HepG2 (cell line): ENCODE results near the gene SNX9. TPM values are rescaled to one million over a fixed set of nuclear protein-coding genes. Genes with fewer than 3 reads are reported as not detected.

Experiments used
- ATF7 ChIP-seq, 2 experiments: fragments of 450-650 bp in 1 of 2; sonication (generic) in 1 of 2; formaldehyde crosslinking in 1 of 2; IDR thresholded peaks; 2 replicates each; pipeline versions ENCODE4 v1.4.0 to v1.6.1; 2016 to 2020; ENCODE audit warnings: antibody characterized with exemption in 1 of 2, mild to moderate bottlenecking in 1 of 2, missing genetic modification reagents in 1 of 2
- CC2D1A ChIP-seq: sonication (generic); formaldehyde crosslinking; IDR thresholded peaks from 2 replicates; pipeline ENCODE4 v1.8.1; 2023; ENCODE audit warnings: mild to moderate bottlenecking, missing genetic modification reagents
- FOXJ3 ChIP-seq: sonication (generic); formaldehyde crosslinking; IDR thresholded peaks from 2 replicates; pipeline ENCODE4 v1.4.0; 2020; ENCODE audit warnings: missing genetic modification reagents, mild to moderate bottlenecking, borderline replicate concordance
- GTF3A ChIP-seq: sonication (generic); formaldehyde crosslinking; conservative IDR thresholded peaks from 2 replicates; pipeline ENCODE4 v1.4.0; 2020; ENCODE audit warnings: mild to moderate bottlenecking, missing genetic modification reagents
- HCFC1 ChIP-seq: fragments of 150-350 bp; IDR thresholded peaks from 2 replicates; pipeline ENCODE4 v1.6.1; 2014; ENCODE audit warnings: low read depth, low read length
- HOXA5 ChIP-seq: sonication (generic); formaldehyde crosslinking; IDR thresholded peaks from 2 replicates; pipeline ENCODE4 v1.4.0; 2020; ENCODE audit warnings: missing genetic modification reagents
- MBNL3 ChIP-seq: fragments of 250-450 bp; sonication (Bioruptor Pico); conservative IDR thresholded peaks from 2 replicates; pipeline ENCODE4 v1.8.0; 2022; ENCODE audit warnings: mild to moderate bottlenecking, inconsistent platforms
- NKX3-1 ChIP-seq: sonication (generic); formaldehyde crosslinking; IDR thresholded peaks from 2 replicates; pipeline ENCODE4 v1.5.0; 2020; ENCODE audit warnings: missing genetic modification reagents
- RAD51 ChIP-seq: fragments of 450-650 bp; IDR thresholded peaks from 2 replicates; pipeline ENCODE4 v1.6.1; 2016; ENCODE audit warnings: borderline replicate concordance
- RBFOX2 ChIP-seq: fragments of 200-400 bp; formaldehyde crosslinking; IDR thresholded peaks from 2 replicates; pipeline ENCODE4 v1.6.1; 2017; ENCODE audit warnings: low read depth, mild to moderate bottlenecking, low read length
- SMARCE1 ChIP-seq: fragments of 450-650 bp; IDR thresholded peaks from 2 replicates; pipeline ENCODE4 v1.6.1; 2017; ENCODE audit warnings: borderline replicate concordance
- ZNF138 ChIP-seq: sonication (generic); formaldehyde crosslinking; IDR thresholded peaks from 2 replicates; pipeline ENCODE4 v1.5.0; 2020; ENCODE audit warnings: mild to moderate bottlenecking, low read depth, missing genetic modification reagents
- ZNF20 ChIP-seq: sonication (generic); formaldehyde crosslinking; IDR thresholded peaks from 2 replicates; pipeline ENCODE4 v1.4.0; 2020; ENCODE audit warnings: mild to moderate bottlenecking, moderate library complexity, missing genetic modification reagents
- ZNF251 ChIP-seq: sonication (generic); formaldehyde crosslinking; IDR thresholded peaks from 2 replicates; pipeline ENCODE4 v1.9.0; 2021; ENCODE audit warnings: mild to moderate bottlenecking, missing genetic modification reagents
- ZNF382 ChIP-seq: sonication (generic); formaldehyde crosslinking; IDR thresholded peaks from 2 replicates; pipeline ENCODE4 v1.5.0; 2020; ENCODE audit warnings: missing genetic modification reagents, mild to moderate bottlenecking, borderline replicate concordance
- ZNF629 ChIP-seq: sonication (generic); formaldehyde crosslinking; conservative IDR thresholded peaks from 2 replicates; pipeline ENCODE4 v1.5.0; 2020; ENCODE audit warnings: missing genetic modification reagents
- ZNF773 ChIP-seq: sonication (generic); formaldehyde crosslinking; IDR thresholded peaks from 2 replicates; pipeline ENCODE4 v1.4.0; 2020; ENCODE audit warnings: missing genetic modification reagents, borderline replicate concordance
- polyA plus RNA-seq, 8 experiments: library from polyadenylated mRNA; depleted of rRNA in 3 of 8; stranded (reverse) in 7 of 8; unstranded in 1 of 8; fragments of >200 nt; fragmentation: Illumina TruSeq in 4 of 8; extraction: Trizol in 4 of 8; gene quantifications; 2 replicates each; pipeline versions ENCODE4 v1.2.1 to v1.2.3, GENCODE V29; 2011 to 2016; ENCODE audit warnings: low read depth in 4 of 8, missing spikeins in 1 of 8, mixed read lengths in 1 of 8; ENCODE audit not compliant: insufficient read depth in 1 of 8
- total RNA-seq, 5 experiments: library from RNA; depleted of rRNA; stranded (reverse); fragments of >200 nt; fragmentation: Illumina TruSeq; extraction: Trizol; gene quantifications; 2 replicates each; pipeline ENCODE4 v1.2.3, GENCODE V29; 2016; ENCODE audit warnings: low read depth in 1 of 5
- TF ChIP-seq, protein P1 (sequence below): sonication (generic); formaldehyde crosslinking; IDR thresholded peaks from 2 replicates; pipeline ENCODE4 v1.5.0; 2020; ENCODE audit warnings: mild to moderate bottlenecking, missing genetic modification reagents, borderline replicate concordance
- TF ChIP-seq, protein P2 (sequence below): IDR thresholded peaks from 2 replicates; pipeline ENCODE4 v1.6.1; 2016; ENCODE audit warnings: missing biosample characterization, missing genetic modification reagents, low read depth
- TF ChIP-seq, protein P3 (sequence below): sonication (generic); formaldehyde crosslinking; IDR thresholded peaks from 2 replicates; pipeline ENCODE4 v1.4.0; 2020; ENCODE audit warnings: missing genetic modification reagents; ENCODE audit errors: not compliant biosample characterization

SNX9 gene
- total and polyA plus RNA-seq, 2 of the 13 experiments (the other 11 are each of a cell fraction or from before 2014, with no cell fraction given) = 21.9 to 36.0 TPM

GRCh38 chr6:157954150-157955117 is 131.4 kb downstream of the SNX9 start (continued):
- TF ChIP-seq, protein P1, sequence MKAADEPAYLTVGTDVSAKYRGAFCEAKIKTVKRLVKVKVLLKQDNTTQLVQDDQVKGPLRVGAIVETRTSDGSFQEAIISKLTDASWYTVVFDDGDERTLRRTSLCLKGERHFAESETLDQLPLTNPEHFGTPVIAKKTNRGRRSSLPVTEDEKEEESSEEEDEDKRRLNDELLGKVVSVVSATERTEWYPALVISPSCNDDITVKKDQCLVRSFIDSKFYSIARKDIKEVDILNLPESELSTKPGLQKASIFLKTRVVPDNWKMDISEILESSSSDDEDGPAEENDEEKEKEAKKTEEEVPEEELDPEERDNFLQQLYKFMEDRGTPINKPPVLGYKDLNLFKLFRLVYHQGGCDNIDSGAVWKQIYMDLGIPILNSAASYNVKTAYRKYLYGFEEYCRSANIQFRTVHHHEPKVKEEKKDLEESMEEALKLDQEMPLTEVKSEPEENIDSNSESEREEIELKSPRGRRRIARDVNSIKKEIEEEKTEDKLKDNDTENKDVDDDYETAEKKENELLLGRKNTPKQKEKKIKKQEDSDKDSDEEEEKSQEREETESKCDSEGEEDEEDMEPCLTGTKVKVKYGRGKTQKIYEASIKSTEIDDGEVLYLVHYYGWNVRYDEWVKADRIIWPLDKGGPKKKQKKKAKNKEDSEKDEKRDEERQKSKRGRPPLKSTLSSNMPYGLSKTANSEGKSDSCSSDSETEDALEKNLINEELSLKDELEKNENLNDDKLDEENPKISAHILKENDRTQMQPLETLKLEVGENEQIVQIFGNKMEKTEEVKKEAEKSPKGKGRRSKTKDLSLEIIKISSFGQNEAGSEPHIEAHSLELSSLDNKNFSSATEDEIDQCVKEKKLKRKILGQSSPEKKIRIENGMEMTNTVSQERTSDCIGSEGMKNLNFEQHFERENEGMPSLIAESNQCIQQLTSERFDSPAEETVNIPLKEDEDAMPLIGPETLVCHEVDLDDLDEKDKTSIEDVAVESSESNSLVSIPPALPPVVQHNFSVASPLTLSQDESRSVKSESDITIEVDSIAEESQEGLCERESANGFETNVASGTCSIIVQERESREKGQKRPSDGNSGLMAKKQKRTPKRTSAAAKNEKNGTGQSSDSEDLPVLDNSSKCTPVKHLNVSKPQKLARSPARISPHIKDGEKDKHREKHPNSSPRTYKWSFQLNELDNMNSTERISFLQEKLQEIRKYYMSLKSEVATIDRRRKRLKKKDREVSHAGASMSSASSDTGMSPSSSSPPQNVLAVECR (CRISPR knock-in tag) = peak; percentile 72; the same call in 1 of the 2 replicates
- TF ChIP-seq HOXA5 (CRISPR knock-in tag) (peak; percentile 57; the same call in 1 of the 2 replicates), RBFOX2 (no peak), ZNF138 (no peak), ZNF629 (peak; percentile 43; the same call in 1 of the 2 replicates), ZNF773 (0 out of 2 replicates have a peak, but pooled peaks have one; percentile 22), ZNF251 (CRISPR knock-in tag) (no peak), ATF7 (IDR thresholded peaks at IDR 0.05) (no peak), ATF7 (CRISPR knock-in tag; IDR thresholded peaks at IDR 0.05) (no peak; the same call in 1 of the 2 replicates), NKX3-1 (CRISPR knock-in tag) (no peak; the same call in 1 of the 2 replicates), ZNF382 (no peak), GTF3A (CRISPR knock-in tag) (no peak), RAD51 (no peak), FOXJ3 (CRISPR knock-in tag) (peak; percentile 86; the same call in 1 of the 2 replicates), CC2D1A (CRISPR knock-in tag) (no peak), HCFC1 (no peak), MBNL3 (CRISPR knock-in tag) (no peak), SMARCE1 (no peak), ZNF20 (no peak)
- TF ChIP-seq, protein P2, sequence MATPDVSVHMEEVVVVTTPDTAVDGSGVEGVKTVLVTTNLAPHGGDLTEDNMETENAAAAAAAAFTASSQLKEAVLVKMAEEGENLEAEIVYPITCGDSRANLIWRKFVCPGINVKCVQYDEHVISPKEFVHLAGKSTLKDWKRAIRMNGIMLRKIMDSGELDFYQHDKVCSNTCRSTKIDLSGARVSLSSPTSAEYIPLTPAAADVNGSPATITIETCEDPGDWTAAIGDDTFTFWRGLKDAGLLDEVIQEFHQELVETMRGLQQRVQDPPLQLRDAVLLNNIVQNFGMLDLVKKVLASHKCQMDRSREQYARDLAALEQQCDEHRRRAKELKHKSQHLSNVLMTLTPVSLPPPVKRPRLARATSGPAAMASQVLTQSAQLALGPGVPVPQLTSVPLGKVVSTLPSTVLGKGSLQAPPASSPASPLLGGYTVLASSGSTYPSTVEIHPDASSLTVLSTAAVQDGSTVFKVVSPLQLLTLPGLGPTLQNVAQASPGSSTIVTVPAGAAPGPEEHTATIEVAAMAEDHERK (CRISPR knock-in tag) = no peak
- TF ChIP-seq, protein P3, sequence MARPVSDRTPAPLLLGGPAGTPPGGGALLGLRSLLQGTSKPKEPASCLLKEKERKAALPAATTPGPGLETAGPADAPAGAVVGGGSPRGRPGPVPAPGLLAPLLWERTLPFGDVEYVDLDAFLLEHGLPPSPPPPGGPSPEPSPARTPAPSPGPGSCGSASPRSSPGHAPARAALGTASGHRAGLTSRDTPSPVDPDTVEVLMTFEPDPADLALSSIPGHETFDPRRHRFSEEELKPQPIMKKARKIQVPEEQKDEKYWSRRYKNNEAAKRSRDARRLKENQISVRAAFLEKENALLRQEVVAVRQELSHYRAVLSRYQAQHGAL (CRISPR knock-in tag) = peak; percentile 53
